Hematopoietic multipotent progenitor cell treated with erythropoietin and hydrocortisone succinate and interleukin-3 and kit ligand, for 6 days (in vitro differentiated cells): Measurements from ENCODE around the gene SLC47A2.
A peak's percentile ranks its signal among the peaks of the same experiment; 100 is the strongest.
"Not testable (repeated sequence)": the region's sequence is repeated elsewhere in the genome, so short reads cannot be mapped to it uniquely, and the experiment has no call there.

Experiments
- DNase-seq: peaks from one replicate; pipeline ENCODE4 v3.0.0-alpha.2; 2015

SLC47A2 gene

DNA sequence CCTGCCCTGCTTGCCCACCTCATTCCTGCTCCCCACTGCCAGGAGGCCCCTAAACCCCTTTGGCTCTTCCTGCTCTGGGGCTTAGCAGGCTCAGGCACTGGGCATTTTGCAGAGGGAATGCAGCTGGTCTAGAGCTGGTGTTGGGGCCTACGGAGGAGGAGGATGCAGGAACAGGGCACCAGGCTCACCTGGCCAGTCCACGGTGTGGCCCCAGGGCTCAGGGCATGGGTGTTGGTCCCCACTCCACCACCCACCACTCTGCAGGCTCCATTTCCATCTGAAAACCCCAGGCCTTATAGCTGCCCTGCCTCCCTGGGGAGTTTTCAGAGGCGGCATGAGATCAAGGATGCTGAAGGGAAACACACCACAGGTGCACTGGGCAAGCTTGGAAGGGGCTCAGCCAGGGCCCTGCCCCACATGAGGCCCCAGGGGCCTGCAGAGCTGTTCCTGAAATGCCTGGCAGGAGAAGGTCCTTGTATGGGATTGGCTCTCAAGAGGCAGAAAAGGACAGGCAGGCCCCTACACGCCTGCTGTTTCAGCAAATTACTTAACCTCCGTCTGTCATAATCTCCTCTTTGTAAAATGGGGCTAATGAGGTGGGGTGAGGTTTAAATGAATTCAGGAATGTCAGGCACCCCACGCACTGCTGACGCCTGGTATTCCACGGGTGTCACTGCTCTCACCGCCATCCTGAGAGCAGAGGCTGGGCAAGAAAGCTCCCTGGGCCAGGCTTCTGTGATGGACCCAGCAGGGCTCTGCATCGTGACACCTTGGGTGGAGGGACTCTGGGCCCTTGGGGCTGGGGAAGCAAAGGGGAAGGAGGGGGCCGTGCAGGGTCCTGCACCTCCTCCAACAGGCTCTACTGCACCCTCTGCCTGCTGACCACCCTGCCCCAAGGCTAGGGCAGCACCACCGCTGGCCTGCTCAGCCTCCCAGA lies 9.3 kb downstream of the SLC47A2 start:
- no peak for DNase-seq

DNA sequence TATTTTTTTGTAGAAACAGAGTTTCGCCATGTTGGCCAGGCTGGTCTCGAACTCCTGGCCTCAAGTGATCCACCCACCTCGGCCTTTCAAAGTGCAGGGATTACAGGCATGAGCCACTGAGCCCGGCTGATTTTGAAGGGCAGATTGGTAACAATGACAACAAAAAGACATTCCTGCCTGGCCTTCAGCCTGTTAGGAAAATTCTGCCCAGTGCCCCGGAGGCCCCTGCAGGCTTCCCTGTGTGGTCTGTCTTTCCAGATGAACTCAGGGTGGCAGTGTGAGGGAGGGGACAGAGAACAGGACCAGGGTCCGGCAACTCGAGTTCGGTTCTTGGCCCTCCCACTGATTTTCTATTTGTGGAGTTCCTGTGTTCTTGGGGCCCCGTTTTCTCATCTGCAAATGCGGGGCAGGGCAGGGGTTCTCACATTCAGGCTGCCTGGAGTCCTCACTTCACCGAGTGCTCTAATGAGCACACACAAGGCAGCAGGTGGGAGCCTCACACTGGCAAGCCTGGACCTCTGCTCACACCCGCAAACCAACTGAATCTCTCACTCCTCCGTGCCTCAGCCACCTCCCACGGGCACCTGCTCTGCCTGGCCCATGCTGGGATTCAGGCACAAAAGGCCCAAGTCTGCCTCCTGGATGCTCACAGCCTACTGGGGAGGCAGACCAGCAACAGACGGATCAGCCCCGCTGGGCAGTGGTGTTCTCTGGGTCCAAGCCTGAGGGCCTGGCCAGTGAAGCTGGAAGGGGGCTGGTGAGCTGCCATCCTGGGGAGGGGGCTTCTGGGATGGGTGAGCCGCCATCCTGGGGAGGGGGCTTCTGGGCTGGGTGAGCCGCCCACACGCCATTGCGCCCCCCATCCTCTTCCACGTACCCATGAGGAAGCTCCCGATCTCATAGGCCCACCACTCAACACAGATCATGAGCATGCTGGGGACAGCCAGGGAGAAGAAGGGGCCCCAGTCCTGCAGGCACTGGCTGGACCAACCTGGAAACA lies 10.3 kb downstream of the SLC47A2 start:
- DNase-seq = no peak

DNA sequence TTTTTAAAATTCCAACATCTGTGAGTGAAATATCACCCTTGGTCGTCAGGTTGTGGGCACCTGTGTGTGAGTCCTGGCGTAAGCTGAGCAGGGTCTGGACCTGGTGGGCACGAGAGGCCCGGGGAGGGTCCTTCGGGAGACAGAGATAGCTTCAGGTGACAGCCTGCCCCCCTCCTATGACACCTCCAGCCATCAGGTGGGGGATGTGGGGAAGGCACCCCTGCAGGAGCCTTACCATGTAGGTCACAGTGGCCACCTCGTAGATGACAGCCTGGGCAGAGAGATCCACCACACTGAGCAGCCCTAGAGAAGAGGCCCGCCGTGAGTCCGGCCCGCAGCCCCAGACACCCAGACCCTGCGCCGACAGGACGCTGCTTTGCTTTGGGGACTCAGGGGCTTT lies 11.2 kb downstream of the SLC47A2 start:
- no peak for DNase-seq

DNA sequence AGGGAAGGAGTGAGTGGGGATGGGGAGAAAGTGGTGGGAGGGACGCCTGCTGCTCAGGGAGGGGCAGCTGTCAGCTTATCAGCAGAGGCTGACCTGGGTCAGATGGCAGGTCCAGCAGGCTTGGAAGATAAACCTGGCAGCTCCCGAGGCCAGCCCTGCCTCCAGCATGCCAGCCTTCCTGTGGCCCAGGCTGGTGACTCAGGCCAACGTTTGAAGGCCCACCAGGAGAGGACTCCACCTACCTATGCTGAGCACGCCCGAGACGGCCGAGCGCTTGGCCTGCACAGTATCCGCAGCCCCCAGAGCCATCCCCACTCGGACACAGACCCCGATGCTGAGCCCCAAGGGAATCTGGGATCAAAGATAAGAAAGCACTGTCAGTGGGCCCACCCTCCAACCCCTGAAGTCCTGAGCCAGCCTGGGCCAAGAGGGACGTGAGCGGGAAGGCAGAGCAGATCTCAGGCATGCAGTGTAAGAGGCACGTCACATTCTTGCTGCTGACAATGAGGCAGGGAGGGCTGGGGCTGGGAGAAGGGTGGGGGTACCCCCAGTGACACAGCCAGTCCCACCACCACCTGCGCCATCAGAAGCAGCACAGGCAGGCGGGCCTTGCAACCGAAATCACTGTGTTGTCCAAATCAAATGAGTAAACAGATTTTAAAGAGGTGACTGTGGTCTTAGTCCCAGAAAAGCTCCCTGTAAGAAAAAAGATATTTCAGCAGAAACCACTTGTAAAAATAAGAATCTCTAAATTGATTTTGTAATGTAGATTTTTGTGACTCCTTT lies 12.4 kb downstream of the SLC47A2 start:
- peak; percentile 30 for DNase-seq

DNA sequence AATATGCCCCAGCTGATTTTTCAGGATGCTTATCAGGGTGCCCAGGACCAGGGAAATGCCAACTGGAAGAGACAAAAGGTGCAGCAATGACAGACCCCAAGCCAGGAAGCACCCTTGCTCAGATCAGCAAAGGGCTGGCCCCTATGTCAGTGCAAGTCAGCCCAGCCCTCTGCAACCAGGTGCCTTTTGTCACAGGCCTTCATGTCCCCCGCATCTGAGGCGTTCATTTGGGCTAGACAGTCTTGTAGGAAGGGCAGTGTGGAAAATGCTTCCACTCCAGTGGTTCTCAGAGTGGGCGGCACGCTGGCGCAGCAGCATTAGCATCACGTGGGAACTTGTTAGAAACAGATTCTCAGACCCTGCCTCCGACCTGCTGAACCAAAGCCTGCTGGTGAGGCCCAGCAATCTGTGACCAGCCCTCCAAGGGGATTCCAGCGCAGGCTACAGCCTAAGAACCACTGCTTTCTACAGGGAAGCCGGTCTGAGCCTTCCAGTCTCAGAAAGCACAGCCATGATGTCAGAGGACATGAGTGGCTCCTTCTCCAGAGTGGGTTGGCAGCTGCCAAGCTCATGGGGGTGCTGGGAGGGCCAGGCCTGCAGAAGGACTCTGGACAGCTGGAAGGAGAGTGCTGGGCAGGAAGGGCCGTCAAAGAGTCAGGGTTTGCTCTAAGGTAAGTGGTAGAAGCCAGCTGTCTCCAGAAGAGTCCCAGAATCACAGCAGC lies 13.1 kb downstream of the SLC47A2 start:
- no peak for DNase-seq

DNA sequence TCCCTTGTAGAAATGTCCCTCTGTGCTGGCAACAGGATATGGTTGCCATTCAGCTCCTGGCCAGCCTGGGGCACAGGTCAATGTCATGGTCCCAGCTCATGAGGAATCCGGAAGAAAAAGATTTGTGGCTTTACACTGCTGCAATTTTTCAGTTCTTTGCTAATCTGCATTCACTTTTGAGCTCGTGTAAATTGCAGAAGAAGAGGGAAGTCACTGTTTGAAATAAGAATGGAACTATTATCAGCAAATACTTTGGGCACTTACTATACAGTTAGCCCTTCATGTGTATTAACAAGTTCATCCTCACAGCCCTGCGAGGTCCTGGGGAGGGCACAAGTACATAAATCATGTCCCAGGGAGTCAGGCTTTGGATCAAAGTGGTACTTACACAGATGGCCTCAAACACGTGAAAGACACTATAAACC lies 14.2 kb downstream of the SLC47A2 start:
- no peak for DNase-seq

DNA sequence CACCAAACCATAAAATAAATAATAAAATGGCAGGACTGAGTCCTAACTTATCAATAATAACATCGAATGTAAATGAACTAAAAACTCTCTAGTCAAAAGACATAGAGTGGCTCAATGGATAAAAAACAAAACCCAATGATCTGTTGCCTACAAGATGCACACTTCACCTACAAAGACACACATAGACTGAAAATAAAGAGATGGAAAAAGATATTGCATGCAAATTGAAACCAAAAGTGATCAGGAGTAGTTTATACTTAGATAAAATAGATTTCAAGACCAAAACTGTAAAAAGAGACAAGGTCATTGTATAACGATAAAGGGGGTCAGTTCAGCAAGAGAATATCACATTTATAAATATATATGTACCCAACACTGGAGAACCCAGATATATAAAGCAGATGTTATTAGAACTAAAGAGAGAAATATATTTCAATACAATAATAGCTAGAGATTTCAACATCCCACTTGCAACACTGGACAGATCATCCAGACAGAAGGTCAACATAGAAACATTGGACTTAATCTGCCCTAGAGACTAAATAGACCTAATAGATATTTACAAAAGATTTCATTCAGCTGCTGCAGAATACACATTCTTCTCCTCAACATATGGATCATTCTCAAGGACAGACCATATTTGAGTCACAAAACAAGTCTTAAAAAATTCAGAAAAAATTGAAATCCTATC lies 29.8 kb downstream of the SLC47A2 start:
- no peak for DNase-seq

DNA sequence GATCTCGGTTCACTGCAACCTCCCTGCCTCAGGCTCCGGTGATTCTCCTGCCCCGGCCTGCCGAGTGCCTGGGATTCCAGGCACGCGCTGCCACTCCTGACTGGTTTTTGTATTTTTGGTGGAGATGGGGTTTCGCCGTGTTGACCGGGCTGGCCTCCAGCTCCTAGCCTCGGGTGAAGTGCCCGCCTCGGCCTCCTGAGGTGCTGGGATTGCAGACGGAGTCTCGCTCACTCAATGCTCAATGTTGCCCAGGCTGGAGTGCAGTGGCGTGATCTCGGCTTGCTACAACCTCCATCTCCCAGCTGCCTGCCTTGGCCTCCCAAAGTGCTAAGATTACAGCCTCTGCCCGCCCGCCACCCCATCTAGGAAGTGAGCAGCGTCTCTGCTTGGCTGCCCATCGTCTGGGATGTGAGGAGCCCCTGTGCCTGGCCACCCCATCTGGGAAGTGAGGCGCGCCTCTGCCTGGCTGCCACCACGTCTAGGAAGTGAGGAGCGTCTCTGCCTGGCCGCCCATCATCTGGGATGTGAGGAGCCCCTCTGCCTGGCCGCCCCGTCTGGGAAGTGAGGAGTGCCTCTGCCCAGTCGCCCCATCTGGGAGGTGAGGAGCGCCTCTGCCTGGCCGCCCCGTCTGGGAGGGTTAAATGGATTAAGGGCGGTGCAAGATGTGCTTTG lies 31.3 kb downstream of the SLC47A2 start:
- not testable (repeated sequence) for DNase-seq

DNA sequence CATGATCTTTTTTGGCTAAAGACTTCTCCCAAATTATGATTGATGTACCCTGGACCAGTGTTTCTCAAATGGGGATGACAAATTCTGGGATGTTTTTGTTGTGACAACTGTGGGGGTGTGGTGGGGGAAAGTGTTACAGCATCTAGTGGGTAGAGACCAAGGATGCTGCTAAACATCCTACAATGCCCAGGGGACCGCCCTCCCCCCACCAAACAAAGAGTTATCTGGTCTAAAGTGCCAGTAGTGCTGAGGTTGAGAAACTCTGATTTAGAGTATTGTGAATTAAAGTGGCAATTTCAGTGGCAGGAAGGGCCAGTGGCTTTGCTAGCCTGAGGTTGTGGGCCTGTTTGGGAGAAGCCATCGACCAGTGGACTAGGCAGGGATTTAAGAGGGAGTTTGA lies 33.3 kb downstream of the SLC47A2 start:
- no peak for DNase-seq

DNA sequence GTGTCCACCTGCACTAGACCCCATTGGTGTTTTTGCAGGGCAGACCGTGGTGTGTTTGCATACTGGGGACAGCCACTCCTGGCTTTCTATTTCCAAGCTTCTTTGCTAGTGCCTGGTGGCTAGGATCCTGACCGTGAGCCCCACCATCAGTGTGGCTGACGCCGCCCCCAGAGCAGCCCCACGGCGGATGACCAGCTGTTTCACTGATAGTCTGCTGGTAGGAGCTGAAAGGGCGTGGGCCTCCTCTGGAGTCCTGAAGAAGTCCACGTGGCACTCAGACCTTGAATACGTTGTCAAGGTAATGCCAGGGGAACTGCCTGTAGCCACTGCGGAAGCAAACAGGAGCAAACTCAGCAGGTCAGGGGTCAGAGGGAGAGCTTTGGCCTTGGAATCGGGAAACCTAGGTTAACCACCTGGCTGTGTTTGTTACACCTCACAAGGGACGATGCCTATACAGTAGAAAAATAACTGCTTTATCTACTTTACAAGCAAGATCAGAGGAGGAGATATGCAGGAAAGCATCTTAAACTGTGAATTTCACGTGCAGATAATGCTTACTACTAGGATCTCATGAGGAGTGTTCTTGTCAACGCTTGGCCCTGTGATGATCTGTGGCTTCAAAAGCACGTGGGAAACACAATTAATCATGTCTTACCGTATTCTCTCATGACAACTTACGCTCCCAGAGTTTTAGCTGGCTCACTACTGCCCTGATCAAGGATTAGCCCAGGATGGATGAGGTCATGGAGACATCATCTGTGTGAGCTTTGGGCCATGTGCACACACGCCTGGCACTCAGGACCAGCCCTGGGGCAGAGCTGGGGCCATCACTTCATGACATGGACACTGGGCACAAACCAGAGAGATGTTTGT lies 37.6 kb downstream of the SLC47A2 start:
- DNase-seq = peak; percentile 17

DNA sequence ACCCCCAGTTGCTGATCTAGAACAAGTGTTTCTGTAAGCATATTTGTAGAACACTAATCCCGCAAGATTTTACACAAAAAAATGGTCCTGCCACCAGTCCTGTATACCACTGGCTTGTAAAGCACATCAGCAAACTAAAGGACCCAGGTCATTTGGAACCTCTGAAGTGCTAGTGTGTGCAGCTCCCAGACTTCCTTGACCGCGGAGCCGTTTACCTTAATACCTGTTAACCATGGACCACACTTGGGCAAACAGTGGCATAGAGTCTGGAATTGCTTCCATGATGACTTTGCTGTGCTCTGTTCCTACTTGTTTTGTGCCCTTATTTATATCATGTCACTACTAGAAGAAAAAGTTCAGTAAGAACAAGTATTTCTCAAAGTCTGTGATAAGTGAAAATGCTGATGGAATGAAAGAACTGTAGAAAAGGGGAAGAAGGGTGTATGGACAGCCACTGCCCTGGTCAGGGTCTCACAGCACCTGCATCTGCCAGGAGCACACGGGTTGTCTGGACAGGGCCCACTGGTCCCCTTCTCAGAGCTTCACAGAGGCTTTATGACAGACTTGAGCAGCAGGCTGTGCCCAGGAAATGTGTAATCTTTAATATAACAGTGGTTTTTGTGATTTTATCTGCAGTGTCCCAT lies 38.5 kb downstream of the SLC47A2 start:
- no peak for DNase-seq

DNA sequence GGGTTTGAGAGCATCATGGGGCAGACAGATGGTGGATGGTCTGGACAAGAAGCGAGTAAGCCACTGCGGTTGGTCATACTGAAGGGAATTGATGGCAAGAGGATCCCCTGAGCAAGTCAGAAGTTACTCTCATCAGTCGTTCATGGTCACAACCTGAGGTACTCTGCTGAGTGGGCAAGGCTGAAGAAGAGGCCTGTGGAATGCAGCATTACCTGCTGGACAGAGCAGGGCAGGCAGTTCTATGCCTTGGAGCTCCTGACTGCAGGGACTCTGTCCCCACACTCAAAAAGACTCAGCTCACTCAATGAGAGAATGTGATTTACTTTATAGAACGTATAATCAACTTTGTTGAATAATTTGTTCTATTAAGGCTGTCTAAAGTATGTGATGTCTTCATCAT lies 39.5 kb downstream of the SLC47A2 start:
- DNase-seq = no peak

DNA sequence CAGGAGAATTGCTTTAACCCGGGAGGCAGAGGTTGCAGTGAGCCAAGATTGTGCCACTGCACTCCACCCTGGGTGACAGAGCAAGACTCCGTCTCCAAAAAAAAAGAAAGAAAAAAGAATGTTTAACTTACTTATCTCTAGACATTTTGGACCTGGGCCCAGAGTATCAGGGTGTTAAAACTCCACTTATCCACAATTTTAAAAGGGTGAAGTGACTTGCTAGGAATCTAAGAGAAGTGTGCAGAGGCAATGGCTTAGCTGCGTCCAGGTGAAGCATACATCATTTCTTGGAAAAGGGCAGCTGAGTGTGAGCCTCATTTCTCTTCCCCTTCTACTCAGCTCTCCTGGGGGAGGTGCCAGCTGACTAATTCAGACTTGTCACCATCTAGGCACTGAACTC lies 42.8 kb downstream of the SLC47A2 start:
- no peak for DNase-seq

DNA sequence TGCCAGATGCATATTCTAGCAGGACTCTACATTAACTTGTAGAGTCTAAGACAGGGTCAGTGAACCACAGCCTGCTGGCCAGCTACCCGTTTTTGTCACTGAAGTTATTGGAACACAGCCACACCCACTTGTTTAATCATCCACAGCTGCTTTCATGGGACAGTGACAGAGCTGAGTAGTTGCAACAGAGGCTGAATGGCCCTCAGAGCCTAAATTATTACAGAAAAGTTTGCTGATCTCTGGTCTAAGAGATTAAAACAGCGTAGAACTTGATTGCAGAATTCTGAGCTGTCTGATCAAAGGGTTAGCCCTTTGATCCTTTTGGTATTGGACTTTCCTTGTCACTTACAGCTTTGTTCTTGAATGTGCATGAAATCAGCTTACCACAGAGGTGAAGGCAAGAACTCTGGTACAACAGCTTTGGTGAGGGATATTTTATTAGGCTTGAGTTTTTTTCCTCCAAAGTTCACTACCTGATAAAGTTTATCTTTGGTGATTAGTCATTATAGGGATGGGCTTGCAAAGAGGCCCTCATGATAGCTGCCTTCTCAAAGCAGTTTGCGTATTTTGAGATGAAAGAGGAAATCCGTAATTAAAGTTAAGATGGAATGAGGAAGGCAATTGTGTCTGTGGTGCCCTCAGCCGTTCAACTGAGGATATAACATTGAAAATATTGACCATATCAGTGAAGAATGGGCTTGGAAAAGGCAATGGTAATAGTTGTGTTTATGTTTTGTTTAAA lies 44.2 kb downstream of the SLC47A2 start:
- DNase-seq = peak; percentile 49

DNA sequence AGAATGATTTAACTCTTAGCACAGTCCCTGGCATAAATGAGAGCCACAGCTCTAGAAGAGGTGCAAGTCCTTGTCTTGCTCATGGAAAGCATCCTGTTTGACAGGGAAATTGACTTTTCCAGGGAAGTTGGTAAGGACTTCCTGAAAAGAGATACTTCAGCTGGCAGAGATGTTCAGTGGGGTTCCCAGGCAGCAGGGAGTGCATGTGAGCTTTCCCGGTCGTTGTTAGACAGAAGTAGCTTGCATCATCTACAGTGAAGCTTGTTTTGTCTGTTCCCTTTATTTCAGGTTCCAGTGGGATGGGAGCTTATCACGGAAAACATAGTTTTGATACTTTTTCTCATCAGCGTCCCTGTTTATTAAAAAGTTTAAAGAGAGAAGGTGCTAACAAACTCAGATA lies 45.0 kb downstream of the SLC47A2 start:
- no peak for DNase-seq

DNA sequence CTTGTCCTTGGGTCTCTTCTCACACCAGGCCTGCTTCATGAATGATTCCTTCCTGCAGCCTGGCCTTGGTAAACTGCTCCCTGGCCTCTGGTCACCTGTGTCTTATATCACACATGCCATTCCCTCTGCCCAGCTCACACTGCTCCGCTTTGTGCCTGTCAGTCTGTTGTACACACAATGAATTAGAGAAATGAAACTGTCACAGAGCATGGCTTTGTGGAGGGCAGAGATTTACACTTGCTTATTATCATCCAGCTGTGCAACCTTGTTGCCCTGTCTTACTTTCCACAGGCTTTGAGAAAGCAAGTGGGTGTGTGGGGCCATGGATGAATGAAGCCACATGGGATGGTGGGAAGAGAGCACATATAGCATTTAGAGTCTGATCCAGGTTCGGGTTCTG lies 45.5 kb downstream of the SLC47A2 start:
- no peak for DNase-seq

DNA sequence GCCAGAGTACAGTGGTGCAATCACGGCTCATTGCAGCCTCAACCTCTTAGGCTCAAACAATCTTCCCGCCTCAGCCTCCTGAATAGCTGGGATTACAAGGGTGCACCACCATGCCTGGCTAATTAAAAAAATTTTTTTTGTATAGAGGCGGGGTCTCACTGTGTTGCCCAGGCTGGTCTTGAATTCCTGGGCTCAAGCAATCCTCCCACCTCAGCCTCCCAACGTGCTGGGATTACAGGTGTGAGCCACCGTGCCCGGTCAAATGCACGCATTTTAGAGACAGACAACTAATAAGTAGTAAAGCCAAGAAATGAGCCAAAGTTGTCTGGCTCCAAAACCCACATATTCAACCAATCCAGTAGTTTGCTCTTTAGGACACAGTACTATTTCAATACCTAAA lies 46.7 kb downstream of the SLC47A2 start:
- not testable (repeated sequence) for DNase-seq

DNA sequence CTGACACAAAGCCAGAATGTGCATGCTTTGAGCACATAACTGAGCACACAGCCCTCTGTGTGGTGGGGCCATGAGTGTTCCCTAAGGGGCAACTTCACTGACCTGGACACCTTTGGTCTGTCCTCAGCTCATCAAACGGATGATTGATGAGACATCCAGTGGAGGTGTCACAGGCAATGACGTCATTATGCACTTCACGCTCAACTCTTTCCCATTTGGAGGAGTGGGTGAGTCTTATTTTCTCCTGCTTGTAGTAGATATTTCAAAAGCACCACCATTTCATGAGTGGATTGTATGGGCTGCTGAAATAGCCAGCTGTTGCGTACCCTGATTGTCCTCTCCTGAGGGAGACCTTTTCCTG lies 51.6 kb downstream of the SLC47A2 start:
- no peak for DNase-seq
